Neural cell (in vitro differentiated cells): ENCODE measurements around the gene TSGA10IP. TPM values are rescaled to one million over a fixed set of nuclear protein-coding genes. Genes with fewer than 3 reads are reported as not detected.

ENCODE experiments used
- H2AFZ ChIP-seq: fragments of 200-600, 300-800 bp; sonication (generic), shearing (Covaris generic); 2 replicates; pipeline ENCODE4 v1.6.0; 2014; ENCODE audit warnings: low read depth, mild to moderate bottlenecking, antibody characterized with exemption, low read length, moderate library complexity
- H3F3A ChIP-seq: fragments of 200-600 bp; shearing (Covaris generic); 2 replicates; pipeline ENCODE4 v1.6.1; 2016; ENCODE audit warnings: mild to moderate bottlenecking, moderate library complexity, mixed read lengths, antibody characterized with exemption, low read length; ENCODE audit not compliant: insufficient read depth, poor library complexity, severe bottlenecking
- H3K27ac ChIP-seq: fragments of 200-600, 300-800 bp; sonication (generic), shearing (Covaris generic); 2 replicates; pipeline ENCODE4 v1.5.1; 2014; ENCODE audit warnings: mild to moderate bottlenecking, low read length, moderate library complexity
- H3K27me3 ChIP-seq: fragments of 300-800, 200-600 bp; sonication (generic), shearing (Covaris generic); 2 replicates; pipeline ENCODE4 v1.6.0; 2014; ENCODE audit warnings: mild to moderate bottlenecking, low read depth, low read length, moderate library complexity; ENCODE audit not compliant: insufficient read depth
- H3K36me3 ChIP-seq: fragments of 300-800, 200-600 bp; sonication (generic), shearing (Covaris generic); 2 replicates; pipeline ENCODE4 v1.5.1; 2014; ENCODE audit warnings: mild to moderate bottlenecking, antibody characterized with exemption, low read length, moderate library complexity; ENCODE audit not compliant: insufficient read depth
- H3K4me2 ChIP-seq: fragments of 300-800, 200-600 bp; sonication (generic), shearing (Covaris generic); 2 replicates; pipeline ENCODE4 v1.6.0; 2014; ENCODE audit warnings: mild to moderate bottlenecking, low read length
- H3K4me3 ChIP-seq: fragments of 300-800, 200-600 bp; sonication (generic), shearing (Covaris generic); 2 replicates; pipeline ENCODE4 v1.5.1; 2014; ENCODE audit warnings: mild to moderate bottlenecking, low read length, moderate library complexity
- H3K79me2 ChIP-seq: fragments of 200-600 bp; shearing (Covaris generic); replicated peaks from 2 replicates; pipeline ENCODE4 v1.6.0; 2014; ENCODE audit warnings: mild to moderate bottlenecking, low read length, moderate library complexity; ENCODE audit not compliant: insufficient read depth
- H3K9ac ChIP-seq: fragments of 300-800, 200-600 bp; sonication (generic), shearing (Covaris generic); 2 replicates; pipeline ENCODE4 v1.6.1; 2016; ENCODE audit warnings: mild to moderate bottlenecking, low read length, mixed read lengths
- H3K9me2 ChIP-seq: fragments of 200-600 bp; shearing (Covaris generic); 2 replicates; pipeline ENCODE4 v1.6.1; 2016; ENCODE audit warnings: mild to moderate bottlenecking, low read length, mixed read lengths; ENCODE audit not compliant: insufficient read depth
- H3K9me3 ChIP-seq: fragments of 200-600, 300-800 bp; sonication (generic), shearing (Covaris generic); 2 replicates; pipeline ENCODE4 v1.6.1; 2016; ENCODE audit warnings: mild to moderate bottlenecking, mixed run types, low read length, moderate library complexity, mixed read lengths
- H4K20me1 ChIP-seq: fragments of 200-600 bp; shearing (Covaris generic); 2 replicates; pipeline ENCODE4 v1.6.1; 2016; ENCODE audit warnings: mild to moderate bottlenecking, mixed run types; ENCODE audit not compliant: insufficient read depth
- CTCF ChIP-seq: fragments of 450-650 bp; IDR thresholded peaks from 2 replicates; pipeline ENCODE4 v1.5.1; 2014; ENCODE audit warnings: antibody characterized with exemption, mild to moderate bottlenecking, moderate library complexity; ENCODE audit not compliant: poor library complexity, severe bottlenecking
- EP300 ChIP-seq: fragments of 450-650 bp; conservative IDR thresholded peaks from 2 replicates; pipeline ENCODE4 v1.6.1; 2014; ENCODE audit warnings: antibody characterized with exemption, mild to moderate bottlenecking, moderate library complexity; ENCODE audit not compliant: poor library complexity, severe bottlenecking
- EZH2 ChIP-seq: fragments of 200-600, 300-800 bp; shearing (Covaris generic), sonication (generic); IDR thresholded peaks from 2 replicates; pipeline ENCODE4 v1.6.1; 2014; ENCODE audit warnings: antibody characterized with exemption, low read length, borderline replicate concordance, mild to moderate bottlenecking; ENCODE audit not compliant: insufficient read depth, poor library complexity, severe bottlenecking
- MXI1 ChIP-seq: fragments of 450-650 bp; conservative IDR thresholded peaks from 2 replicates; pipeline ENCODE4 v1.6.1; 2014; ENCODE audit warnings: antibody characterized with exemption, mild to moderate bottlenecking; ENCODE audit not compliant: poor library complexity, severe bottlenecking
- POLR2AphosphoS5 ChIP-seq: IDR thresholded peaks from 2 replicates; pipeline ENCODE4 v1.6.1; 2012
- RAD21 ChIP-seq: fragments of 450-650 bp; conservative IDR thresholded peaks from 2 replicates; pipeline ENCODE4 v1.6.1; 2014; ENCODE audit warnings: antibody characterized with exemption, mild to moderate bottlenecking, moderate library complexity
- REST ChIP-seq: IDR thresholded peaks from 2 replicates; pipeline ENCODE4 v1.6.1; 2012; ENCODE audit warnings: borderline replicate concordance
- SMC3 ChIP-seq: fragments of 450-650 bp; conservative IDR thresholded peaks from 2 replicates; pipeline ENCODE4 v1.6.1; 2014; ENCODE audit warnings: antibody characterized with exemption, mild to moderate bottlenecking, moderate library complexity; ENCODE audit not compliant: poor library complexity
- TAF1 ChIP-seq: IDR thresholded peaks from 2 replicates; pipeline ENCODE4 v1.6.1; 2012; ENCODE audit warnings: low read depth
- polyA plus RNA-seq: library from polyadenylated mRNA; depleted of rRNA; stranded (reverse); fragments of >200 nt; gene quantifications from 2 replicates; pipeline ENCODE4 v1.2.3, GENCODE V29; 2014

Gene TSGA10IP
- polyA plus RNA-seq, 1 donor from 2014 or later, result 0.53 TPM

GRCh38 chr11:65906602-65907001 lies 38.7 kb upstream of the TSGA10IP start:
- Histone ChIP-seq H3K4me3 (no peak overlapping the region), H3K9me2 (no peaks in the 10 kb centered on the region), H2AFZ (no peak overlapping the region), H3K79me2 (no peaks in the 10 kb centered on the region), H3F3A (no peaks in the 10 kb centered on the region), H3K36me3 (no peaks in the 10 kb centered on the region), H3K9ac (no peak overlapping the region), H3K27ac (no peak overlapping the region), H4K20me1 (no peaks in the 10 kb centered on the region), H3K9me3 (no peaks in the 10 kb centered on the region), H3K4me2 (no peak overlapping the region), H3K27me3 (peaks cover 27% of the 10 kb centered on the region)
- TF ChIP-seq REST, result no peak

- H3K4me3 ChIP-seq, result no peak overlapping the region
Observed at GRCh38 chr11:65907878-65908277, 37.4 kb upstream of the TSGA10IP start.

More at GRCh38 chr11:65907878-65908277, 37.4 kb upstream of the TSGA10IP start:
- no peaks in the 10 kb centered on the region for H3K9me2 ChIP-seq
- no peak overlapping the region for H3K4me2 ChIP-seq
- no peaks in the 10 kb centered on the region for H3F3A ChIP-seq
- H3K79me2 ChIP-seq, result no peaks in the 10 kb centered on the region
- TF ChIP-seq POLR2AphosphoS5, result no peak
- TF ChIP-seq EZH2, result no peak
- TF ChIP-seq REST, result no peak
- no peak for TF ChIP-seq SMC3
- no peak for TF ChIP-seq CTCF
- no peak for TF ChIP-seq RAD21
- no peak for TF ChIP-seq MXI1
- TF ChIP-seq EP300, result no peak
- no peak for TF ChIP-seq TAF1
- no peaks in the 10 kb centered on the region for H3K36me3 ChIP-seq
- no peak overlapping the region for H3K9ac ChIP-seq
- no peak overlapping the region for H2AFZ ChIP-seq
- no peaks in the 10 kb centered on the region for H4K20me1 ChIP-seq
- H3K27me3 ChIP-seq, result peaks cover 15% of the 10 kb centered on the region
- no peak overlapping the region for H3K27ac ChIP-seq
- no peaks in the 10 kb centered on the region for H3K9me3 ChIP-seq
